Measurements from ENCODE around the gene C3orf22. TPM values are rescaled to one million over a fixed set of nuclear protein-coding genes. Genes with fewer than 3 reads are reported as not detected.

The C3orf22 gene
- total RNA-seq, 2 experiments from 2014 or later: not detected

DNA sequence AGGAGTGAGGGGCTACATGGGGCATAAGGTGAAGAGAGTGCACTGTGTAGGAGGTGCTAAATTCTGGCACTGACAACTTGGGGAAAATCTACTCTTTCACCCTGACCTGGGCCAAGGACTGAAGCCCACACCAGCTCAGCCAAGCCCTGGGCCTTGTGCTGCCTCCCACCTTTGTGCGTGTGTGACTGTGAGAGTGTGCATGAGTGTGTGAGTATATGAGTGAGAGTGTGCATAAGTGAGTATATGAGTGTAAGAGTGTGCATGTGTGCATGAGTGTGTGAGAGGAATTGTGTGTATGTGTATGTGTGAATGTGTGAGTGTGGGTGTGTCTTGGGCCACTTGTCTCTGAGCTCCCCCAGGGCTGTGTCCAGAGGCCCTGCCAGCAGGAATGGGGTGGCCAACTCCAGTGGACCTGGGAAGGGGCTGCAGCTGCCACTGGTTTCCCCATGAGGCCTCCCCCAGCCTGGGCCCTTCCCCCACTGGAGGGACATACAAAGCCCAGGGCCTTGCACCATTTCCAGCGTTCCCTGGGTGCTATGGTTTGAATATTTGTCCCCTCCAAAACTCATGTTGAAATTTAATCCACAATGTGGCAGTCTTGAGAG is 15.2 kb downstream of the C3orf22 start:
- DNase-seq: no peak
- POLR2A ChIA-PET: no interaction called here
- Mint-ChIP-seq H3K27ac (no peak overlapping the region), H3K4me3 (no peak overlapping the region), H3K9me3 (peaks cover 4% of the 10 kb centered on the region), H3K27me3 (peaks cover 1% of the 10 kb centered on the region), H3K36me3 (ENCODE audit: low read depth) (no peaks in the 10 kb centered on the region), H3K4me1 (peaks cover 3% of the 10 kb centered on the region)
- CTCF ChIA-PET: interaction anchor here (1.1 kb wide), 1 partner anchor 21 kb away, joined by 4 read pairs; no protein-coding TSS in a partner anchor

DNA sequence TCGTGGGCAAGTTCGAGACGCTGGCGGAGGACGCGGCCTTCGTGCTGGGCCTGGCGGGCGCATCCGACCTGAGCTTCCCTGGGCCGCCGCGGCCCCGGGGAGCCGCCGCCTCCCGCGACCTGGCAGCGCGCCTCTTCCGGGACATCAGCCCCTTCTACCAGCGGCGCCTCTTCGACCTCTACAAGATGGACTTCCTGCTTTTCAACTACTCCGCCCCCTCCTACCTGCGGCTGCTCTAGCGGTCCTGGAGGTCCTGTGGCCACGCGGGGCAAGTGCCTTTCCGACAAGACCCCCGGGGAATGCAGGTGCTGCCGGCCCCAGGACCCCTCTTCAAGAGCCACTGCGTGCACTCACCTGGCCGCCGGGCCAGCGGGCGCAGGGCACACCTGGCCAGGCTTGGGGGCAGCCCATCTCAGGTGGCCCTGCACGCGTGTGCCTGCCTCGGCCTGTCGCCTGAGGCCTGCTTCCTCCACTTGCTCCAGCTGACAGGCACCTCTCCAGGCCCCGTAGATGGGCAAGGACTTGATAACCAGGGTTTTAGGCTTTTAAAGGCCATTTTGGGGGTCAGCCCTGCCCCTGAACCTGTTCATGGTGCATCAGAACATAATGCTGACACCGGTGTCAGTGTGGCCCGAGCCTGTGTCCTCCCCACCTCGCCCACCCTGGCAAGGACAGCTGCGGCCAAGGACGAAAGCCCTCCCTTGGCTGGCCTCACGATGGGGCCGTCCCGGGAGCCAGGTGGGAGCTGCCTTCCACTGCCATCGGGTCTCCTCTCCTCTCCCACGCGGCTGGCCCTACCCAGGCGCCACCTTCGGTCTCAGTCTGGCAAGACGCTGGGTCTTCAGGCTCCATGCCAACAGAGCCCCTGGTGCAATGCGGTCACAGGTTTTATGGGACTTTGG is 16.1 kb downstream of the C3orf22 start:
- CTCF ChIA-PET: no interaction called here
- no peaks in the 10 kb centered on the region for H3K36me3 Mint-ChIP-seq (ENCODE audit: low read depth)
- H3K27ac Mint-ChIP-seq: no peak overlapping the region
- H3K4me1 Mint-ChIP-seq: peaks cover 3% of the 10 kb centered on the region
- H3K27me3 Mint-ChIP-seq: peaks cover 1% of the 10 kb centered on the region
- DNase-seq: no peak
- POLR2A ChIA-PET: no interaction called here
- H3K9me3 Mint-ChIP-seq: peaks cover 4% of the 10 kb centered on the region
- H3K4me3 Mint-ChIP-seq: no peak overlapping the region

DNA sequence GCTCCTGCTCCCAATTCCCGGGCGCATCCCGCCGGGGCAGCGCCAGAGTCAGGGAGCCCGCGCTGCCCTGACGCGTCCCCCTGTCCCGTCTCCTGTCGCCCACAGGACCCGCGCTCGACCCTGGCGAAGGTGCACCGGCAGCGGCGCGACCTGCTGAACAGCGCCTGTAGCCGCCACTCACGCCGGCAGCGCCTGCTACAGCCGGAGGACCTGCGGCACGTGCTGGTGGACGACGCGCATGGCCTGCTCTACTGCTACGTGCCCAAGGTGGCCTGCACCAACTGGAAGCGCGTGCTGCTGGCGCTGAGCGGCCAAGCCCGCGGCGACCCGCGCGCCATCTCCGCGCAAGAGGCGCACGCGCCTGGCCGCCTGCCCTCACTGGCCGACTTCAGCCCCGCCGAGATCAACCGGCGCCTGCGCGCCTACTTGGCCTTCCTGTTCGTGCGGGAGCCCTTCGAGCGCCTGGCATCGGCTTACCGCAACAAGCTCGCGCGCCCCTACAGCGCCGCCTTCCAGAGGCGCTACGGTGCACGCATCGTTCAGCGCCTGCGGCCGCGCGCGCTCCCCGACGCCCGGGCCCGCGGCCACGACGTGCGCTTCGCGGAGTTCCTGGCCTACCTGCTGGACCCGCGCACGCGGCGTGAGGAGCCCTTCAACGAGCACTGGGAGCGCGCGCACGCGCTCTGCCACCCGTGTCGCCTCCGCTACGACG is 16.9 kb downstream of the C3orf22 start:
- no peak for DNase-seq
- Mint-ChIP-seq H3K9me3 (peaks cover 4% of the 10 kb centered on the region), H3K27me3 (peaks cover 1% of the 10 kb centered on the region), H3K4me1 (peaks cover 3% of the 10 kb centered on the region), H3K4me3 (no peak overlapping the region), H3K27ac (no peak overlapping the region), H3K36me3 (ENCODE audit: low read depth) (no peaks in the 10 kb centered on the region)
- CTCF ChIA-PET: no interaction called here
- POLR2A ChIA-PET: no interaction called here

DNA sequence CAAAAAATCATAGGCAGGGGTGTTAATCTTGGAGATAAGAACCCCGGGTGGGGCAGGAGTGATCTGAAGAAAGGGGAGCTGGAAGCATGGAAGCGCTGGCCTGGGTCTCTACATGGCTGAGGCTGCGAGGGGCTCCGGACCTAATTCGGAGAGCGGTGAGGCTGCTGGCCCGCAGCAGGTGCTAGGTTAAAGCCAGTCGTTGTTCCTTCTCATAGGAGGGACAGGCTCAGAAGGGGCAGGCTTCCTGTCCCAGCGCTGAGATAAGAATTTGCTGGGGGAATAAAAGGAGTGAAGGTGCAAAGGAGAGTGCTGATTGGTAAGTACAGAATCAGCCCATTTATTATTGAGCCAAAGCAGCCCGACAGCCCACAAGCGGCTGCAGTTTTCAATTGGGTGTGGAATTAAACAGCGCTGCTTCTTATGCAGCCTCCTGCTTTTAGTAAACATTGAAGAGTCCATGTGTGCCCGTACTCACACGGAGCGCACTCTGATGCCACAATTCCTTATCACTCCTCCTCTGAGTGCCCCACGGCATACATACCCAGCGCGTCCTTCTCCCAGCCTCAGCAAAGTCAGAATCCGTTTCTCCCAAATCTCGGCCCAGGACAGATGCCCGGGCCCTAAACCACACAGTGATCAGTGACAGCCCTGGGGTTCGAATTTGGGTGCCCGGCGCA is 17.6 kb downstream of the C3orf22 start:
- Mint-ChIP-seq H3K27me3 (no peaks in the 10 kb centered on the region), H3K9me3 (peaks cover 4% of the 10 kb centered on the region), H3K4me1 (peaks cover 3% of the 10 kb centered on the region), H3K27ac (no peak overlapping the region), H3K4me3 (no peak overlapping the region), H3K36me3 (ENCODE audit: low read depth) (no peaks in the 10 kb centered on the region)
- POLR2A ChIA-PET: no interaction called here
- DNase-seq: no peak
- CTCF ChIA-PET: no interaction called here

DNA sequence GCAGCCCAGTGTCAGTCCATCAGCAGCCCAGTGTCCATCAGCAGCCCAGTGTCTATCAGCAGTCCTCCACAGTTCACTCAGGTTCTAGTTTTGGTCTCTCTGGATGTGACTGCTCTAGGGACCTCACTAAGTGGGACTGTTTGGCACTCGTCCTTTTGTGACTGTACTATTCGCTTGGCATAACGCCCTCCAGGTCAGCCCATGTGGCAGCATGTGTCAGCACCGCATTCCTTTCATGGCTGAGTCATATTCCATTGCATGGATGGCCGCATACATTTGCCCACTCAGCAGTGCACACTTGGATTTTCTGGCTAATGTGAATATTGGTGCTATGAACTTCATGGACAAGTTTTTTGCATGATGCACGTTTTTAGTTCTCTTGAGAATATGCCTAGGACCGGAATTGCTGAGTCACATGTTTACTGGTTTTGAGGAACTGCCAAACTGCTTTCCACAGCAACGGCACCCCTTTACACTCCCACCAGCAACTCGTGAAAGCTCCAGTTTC is 18.3 kb downstream of the C3orf22 start:
- peaks cover 3% of the 10 kb centered on the region for H3K4me1 Mint-ChIP-seq
- ChIA-PET CTCF (no interaction called here), POLR2A (no interaction called here)
- no peaks in the 10 kb centered on the region for H3K36me3 Mint-ChIP-seq (ENCODE audit: low read depth)
- no peaks in the 10 kb centered on the region for H3K27me3 Mint-ChIP-seq
- H3K27ac Mint-ChIP-seq: no peak overlapping the region
- DNase-seq: no peak
- H3K4me3 Mint-ChIP-seq: no peak overlapping the region
- H3K9me3 Mint-ChIP-seq: peaks cover 4% of the 10 kb centered on the region

DNA sequence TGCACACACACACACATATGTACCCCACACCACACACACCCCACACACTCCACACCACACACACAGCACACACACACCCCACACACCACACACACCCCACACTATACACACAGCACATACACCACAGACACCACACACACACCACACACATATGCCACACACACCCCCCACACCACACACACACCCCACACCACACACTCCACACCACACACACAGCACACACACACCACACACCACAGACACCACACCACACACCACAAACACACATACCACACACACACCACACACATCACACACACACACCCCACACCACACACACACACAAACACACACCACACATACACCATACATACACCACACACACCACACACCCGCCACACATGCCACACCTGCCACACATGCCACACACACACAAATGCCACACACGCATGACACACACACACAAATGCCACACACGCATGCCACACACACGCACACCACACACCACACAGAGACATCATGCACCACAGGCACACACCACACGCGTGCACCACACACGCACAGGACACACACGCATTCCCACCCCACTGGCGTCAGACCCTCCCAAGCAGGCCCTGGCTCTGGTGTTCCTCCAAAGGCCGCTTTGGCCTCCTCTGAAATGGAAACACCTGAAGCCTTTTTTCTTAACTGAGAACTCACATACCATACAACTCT is 19.0 kb downstream of the C3orf22 start:
- Mint-ChIP-seq H3K36me3 (ENCODE audit: low read depth) (no peaks in the 10 kb centered on the region), H3K4me3 (no peak overlapping the region), H3K4me1 (peaks cover 3% of the 10 kb centered on the region), H3K27me3 (no peaks in the 10 kb centered on the region), H3K27ac (no peak overlapping the region), H3K9me3 (peaks cover 4% of the 10 kb centered on the region)
- POLR2A ChIA-PET: no interaction called here
- DNase-seq: no peak
- CTCF ChIA-PET: no interaction called here

DNA sequence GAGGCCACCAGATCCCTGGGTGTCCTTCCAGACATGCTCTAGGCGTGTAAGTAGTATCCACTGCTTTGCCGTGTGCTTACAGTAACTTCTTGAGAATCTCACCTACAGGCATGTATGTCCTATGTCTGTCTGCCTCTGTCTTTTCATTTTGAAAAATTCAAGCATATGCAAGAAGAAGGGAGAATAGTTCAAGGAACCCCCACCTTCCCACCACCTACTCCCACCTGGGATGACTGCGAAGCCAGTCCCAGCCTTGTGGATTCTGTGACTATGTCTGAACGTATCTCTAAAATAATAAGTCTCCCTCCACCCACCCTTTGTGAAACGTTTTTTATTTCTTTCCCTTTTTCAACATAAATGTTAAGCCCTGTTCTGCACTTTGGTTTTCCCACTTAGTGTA is 19.8 kb downstream of the C3orf22 start:
- Mint-ChIP-seq H3K36me3 (ENCODE audit: low read depth) (no peaks in the 10 kb centered on the region), H3K27ac (no peak overlapping the region), H3K4me1 (peaks cover 3% of the 10 kb centered on the region), H3K9me3 (peaks cover 4% of the 10 kb centered on the region), H3K27me3 (peaks cover 5% of the 10 kb centered on the region), H3K4me3 (no peak overlapping the region)
- ChIA-PET CTCF (no interaction called here), POLR2A (no interaction called here)
- no peak for DNase-seq

DNA sequence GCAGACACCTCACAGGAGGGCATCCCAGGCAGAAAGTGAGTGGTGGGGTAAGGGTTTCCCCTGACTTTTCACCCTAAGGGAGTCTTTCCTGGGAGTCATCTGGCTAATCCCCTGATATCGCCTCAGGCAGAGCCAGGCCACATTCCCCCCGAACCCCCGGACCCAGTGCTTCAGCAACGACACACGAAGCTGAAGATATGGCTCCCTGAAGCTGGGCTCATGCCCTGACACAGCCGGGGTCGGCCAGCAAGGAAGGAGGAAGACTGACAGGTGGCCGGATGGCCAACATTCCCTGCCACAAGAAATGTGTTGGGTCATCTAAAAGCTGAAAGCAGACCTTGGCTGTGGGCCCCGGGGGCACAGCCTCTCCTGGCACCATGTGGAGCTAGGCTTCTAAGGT is 20.4 kb downstream of the C3orf22 start:
- no peak overlapping the region for H3K4me3 Mint-ChIP-seq
- H3K36me3 Mint-ChIP-seq (ENCODE audit: low read depth): no peaks in the 10 kb centered on the region
- H3K4me1 Mint-ChIP-seq: peaks cover 3% of the 10 kb centered on the region
- DNase-seq: no peak
- H3K27me3 Mint-ChIP-seq: peaks cover 10% of the 10 kb centered on the region
- POLR2A ChIA-PET: no interaction called here
- no peak overlapping the region for H3K27ac Mint-ChIP-seq
- CTCF ChIA-PET: no interaction called here
- H3K9me3 Mint-ChIP-seq: peaks cover 4% of the 10 kb centered on the region

DNA sequence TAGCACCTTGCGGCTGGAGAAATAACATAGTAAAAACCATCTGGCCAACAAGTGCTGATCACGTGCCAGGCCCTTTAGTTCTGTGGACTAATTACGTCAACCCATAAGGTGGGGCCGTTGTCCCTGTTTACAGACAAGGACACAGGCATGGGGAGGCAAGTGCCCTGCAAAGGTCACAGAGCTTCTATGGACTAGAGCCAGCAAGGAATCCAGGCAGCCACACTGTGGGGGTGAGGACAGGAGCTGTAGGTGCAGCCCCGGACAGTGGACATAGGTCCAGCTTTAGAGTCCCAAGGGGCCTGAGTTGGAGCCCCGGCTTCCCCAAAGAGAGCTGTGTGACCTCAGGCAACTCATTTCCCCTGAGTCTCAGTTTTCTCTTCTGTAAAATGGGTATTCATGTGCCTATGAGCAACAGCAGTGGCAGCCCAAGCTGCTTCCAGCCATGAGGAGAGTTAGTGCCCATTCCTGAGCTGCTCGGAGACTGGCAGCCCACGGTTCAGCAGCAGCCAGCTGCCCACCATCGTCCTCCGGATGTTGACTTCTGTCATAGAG is 20.9 kb downstream of the C3orf22 start:
- CTCF ChIA-PET: no interaction called here
- H3K9me3 Mint-ChIP-seq: peaks cover 4% of the 10 kb centered on the region
- DNase-seq: no peak
- POLR2A ChIA-PET: no interaction called here
- peaks cover 3% of the 10 kb centered on the region for H3K4me1 Mint-ChIP-seq
- no peak overlapping the region for H3K27ac Mint-ChIP-seq
- H3K4me3 Mint-ChIP-seq: no peak overlapping the region
- peaks cover 10% of the 10 kb centered on the region for H3K27me3 Mint-ChIP-seq
- no peaks in the 10 kb centered on the region for H3K36me3 Mint-ChIP-seq (ENCODE audit: low read depth)

DNA sequence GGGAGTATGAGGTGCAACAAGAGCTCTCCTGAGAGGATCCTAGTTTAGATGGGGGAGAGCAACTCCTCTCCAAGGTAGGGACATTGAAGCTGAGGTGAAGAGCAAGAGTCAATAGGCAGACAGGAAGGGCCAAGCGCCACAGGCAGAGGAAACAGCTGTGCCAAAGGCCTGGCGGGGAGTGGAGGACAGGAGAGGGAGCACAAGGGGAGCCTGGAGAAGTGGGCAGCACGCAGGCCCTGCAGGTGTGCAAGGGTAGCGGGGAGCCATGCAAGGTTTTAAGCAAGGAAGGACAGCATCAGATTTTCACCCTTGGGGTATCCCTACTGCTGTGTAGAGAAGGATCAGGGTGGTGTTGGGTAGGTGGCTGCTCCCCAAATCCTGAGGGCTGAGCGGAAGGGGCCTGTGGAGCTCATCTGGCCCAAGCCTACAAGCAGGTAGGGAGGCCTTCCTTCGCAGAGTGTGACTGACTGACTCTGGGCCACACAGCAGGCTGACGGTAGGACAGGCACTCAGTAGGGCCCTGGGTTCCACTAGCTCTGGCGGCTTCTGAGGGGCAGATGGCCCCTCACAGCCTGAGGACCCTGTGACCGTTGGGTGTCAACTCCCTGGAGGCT is 21.5 kb downstream of the C3orf22 start:
- Mint-ChIP-seq H3K27me3 (peaks cover 10% of the 10 kb centered on the region), H3K9me3 (peaks cover 4% of the 10 kb centered on the region), H3K4me1 (peaks cover 3% of the 10 kb centered on the region), H3K27ac (no peak overlapping the region), H3K4me3 (no peak overlapping the region), H3K36me3 (ENCODE audit: low read depth) (no peaks in the 10 kb centered on the region)
- ChIA-PET CTCF (no interaction called here), POLR2A (no interaction called here)
- DNase-seq: no peak

DNA sequence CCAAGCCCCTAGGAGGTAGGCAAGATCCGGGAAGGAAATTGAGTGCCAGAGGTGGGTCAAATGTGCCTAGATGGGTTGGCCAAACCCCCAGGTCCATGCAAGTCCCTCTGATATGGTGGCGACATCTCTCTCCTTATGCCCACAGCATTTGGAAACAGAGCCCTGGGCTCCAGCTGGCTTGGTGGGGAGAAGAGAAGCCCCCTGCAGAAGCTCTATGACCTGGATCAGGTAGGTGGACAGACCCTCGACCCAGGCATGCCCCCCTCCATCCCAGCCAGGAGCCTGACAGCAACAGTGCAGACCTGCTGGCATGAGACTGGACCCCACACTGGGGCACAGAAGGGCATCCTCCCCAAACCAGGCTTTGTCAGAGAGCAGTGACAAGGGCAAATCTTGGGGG is 22.6 kb downstream of the C3orf22 start:
- H3K27ac Mint-ChIP-seq: no peak overlapping the region
- ChIA-PET CTCF (no interaction called here), POLR2A (no interaction called here)
- H3K9me3 Mint-ChIP-seq: peaks cover 4% of the 10 kb centered on the region
- H3K27me3 Mint-ChIP-seq: peaks cover 12% of the 10 kb centered on the region
- H3K4me3 Mint-ChIP-seq: no peak overlapping the region
- peaks cover 3% of the 10 kb centered on the region for H3K4me1 Mint-ChIP-seq
- no peak for DNase-seq
- H3K36me3 Mint-ChIP-seq (ENCODE audit: low read depth): no peaks in the 10 kb centered on the region

DNA sequence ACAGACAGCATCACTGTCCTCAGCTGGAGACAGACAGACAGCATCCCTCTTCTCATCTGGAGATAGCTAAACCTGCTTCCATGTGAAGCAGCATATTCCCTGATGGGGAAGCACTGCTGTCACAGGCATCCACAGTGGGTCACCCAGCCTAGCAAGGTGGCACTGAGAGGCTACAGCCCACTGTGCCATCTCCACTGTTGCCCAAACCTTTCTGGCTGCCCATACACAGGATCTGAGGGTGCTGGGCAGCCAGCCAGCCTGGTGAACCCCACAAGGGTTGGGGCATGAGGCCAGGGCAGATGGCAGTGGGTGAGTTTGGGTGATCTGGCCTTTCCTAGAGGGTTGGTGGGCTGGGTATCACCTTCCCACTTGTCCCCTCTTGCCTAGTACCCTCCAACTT is 23.1 kb downstream of the C3orf22 start:
- H3K4me1 Mint-ChIP-seq: peaks cover 2% of the 10 kb centered on the region
- POLR2A ChIA-PET: no interaction called here
- CTCF ChIA-PET: no interaction called here

More for the DNA sequence above, 23.1 kb downstream of the C3orf22 start:
- Mint-ChIP-seq H3K27me3 (peaks cover 12% of the 10 kb centered on the region), H3K36me3 (ENCODE audit: low read depth) (no peaks in the 10 kb centered on the region), H3K4me3 (no peak overlapping the region), H3K27ac (no peak overlapping the region), H3K9me3 (peaks cover 4% of the 10 kb centered on the region)
- DNase-seq: no peak

All from activated CD4-positive, alpha-beta memory T cell treated with anti-CD3 and anti-CD28 coated beads, Interleukin-2, amount 10 ng/mL, durations not matched to agents 7 days and 5 days (primary cell).